NCI-H2081 treated with DMSO at 0.1 percent for 48 hours (cell line): ENCODE data around the gene NUP98.
"Not testable (repeated sequence)": the region's sequence is repeated elsewhere in the genome, so short reads cannot be mapped to it uniquely, and the experiment has no call there.

ENCODE experiments used
- DNase-seq: peaks from one replicate; lab custom pipeline; 2025; lab: John Stamatoyannopoulos, UW

NUP98 gene

GRCh38 chr11:3669742-3670183, 127.6 kb downstream of the NUP98 start:
- no peak for DNase-seq

DNA sequence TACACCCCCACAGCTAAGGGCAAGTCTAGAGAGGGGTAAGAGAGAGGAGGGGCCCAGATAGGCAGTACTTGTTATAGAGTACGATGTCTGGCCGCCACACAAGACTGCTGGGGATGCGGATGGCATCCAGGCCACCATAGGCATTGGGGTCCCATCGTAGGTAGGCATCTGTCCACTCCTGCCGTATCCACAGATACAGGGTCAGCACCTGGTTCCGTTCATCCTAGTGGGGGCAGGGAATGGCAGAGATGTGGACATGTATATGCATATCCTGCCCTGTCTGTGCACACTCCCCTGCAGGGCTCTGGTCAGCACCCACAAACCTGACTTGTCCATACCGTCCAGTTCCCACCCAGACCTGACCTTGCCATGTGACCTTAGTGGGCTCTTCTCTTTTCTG, 128.2 kb downstream of the NUP98 start:
- no peak for DNase-seq

- no peak for DNase-seq
Measured at GRCh38 chr11:3667149-3668035, 130.0 kb downstream of the NUP98 start.

DNA sequence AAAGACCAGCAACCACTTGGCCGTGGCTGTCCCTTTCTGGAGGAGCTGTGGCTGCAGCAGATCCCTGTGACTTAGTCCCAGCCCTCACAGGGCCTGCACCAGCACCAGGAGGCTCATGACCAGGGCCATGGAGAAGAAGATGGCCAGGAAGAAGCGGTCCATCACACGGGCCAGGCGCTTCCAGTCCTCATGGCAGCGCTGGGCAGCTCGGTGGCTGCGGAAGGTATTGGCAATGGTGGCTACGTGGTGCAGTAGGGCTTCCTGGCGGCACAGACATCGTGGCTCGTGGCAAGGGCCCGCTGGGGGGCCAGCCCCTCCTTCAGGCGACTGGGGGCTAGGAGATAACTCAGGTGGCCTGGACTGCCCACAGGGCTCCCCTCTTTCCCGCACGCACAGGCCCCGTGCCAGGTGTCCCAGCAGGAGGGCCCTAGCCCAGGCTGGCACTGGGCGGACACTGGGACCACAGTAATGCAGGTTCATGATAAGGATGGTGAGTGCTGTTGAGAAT, 131.3 kb downstream of the NUP98 start:
- no peak for DNase-seq

DNA sequence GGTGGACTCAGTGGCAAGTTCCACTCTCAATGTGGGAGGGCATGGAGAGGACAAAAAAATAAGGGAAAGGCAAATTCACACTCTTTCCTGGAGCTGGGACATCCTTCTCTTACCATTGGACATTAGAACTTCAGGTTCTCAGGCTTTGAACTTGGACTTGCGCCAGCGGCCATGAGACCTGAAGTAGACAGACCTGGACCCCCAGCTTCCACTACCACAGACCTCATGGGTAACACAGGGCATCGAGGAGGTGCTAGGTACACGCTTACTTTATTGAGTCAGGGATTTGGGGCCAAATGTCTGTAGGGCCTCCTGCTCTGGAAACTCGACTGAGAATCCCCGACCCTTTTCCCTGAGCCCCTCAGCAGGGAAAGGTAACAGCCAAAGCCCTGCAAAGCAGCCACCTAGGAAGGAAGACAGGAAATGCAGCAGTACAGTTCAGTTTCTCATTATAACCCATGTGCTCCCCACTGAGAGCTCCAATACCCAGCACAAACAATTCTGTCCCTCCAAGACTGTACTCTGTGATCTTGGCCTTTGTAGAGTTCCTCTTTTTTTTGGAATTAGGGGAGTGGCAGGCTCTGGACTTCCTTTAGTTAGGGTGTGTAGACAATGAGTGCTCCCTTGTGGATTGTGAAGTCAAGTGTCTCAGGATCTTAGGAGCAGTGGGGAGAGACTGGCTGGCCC, 131.9 kb downstream of the NUP98 start:
- no peak for DNase-seq

DNA sequence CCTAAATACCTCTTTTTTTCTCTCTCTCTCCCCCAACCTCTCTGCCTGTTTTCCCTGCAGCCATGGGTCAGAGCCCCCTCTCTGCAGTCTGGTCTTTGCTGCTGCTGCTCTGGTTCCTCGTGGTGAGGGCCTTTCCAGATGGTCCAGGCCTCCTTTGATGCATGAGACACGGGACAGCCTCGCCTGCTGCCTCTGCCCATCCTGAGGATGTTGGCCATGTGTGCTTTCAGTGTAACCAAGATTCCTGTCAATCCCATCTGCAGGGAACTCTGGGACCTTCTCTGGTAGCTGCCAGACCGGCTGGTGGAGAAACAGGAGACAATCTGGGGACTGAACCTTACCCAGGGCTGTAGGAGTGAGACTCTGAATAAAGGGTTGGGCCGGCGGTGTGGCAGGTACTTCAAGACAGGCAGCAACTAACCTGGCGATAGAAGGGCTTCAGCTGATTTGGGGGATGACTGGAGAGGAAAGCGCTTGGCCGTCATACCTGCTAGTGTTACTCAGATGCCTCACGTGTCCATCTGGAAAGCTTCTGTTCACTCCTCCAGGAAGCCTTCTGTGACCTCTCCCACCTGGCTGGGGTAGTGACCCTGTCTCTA, 133.2 kb downstream of the NUP98 start:
- no peak for DNase-seq

- no peak for DNase-seq
Measured at GRCh38 chr11:3662856-3663255, 134.5 kb downstream of the NUP98 start.

DNA sequence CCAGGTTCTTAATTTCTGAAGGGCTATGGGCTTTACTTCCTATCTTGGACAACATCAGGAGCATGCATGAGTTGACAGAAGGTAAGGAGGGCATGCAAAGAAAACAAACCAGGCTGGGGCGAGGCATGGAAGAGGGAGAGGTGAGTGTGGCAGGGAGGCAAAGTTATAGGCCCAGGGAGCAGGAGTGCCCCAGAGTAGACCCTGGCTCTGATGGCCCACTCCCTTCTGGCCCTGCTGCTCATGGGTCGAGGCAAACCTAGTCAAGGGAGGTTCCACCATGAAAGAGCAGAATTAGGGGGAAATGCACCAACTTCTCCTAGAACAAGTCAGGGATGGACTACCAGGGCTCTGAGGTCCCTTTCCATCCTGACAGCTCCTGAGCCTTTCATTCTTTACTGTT, 136.4 kb downstream of the NUP98 start:
- no peak for DNase-seq

DNA sequence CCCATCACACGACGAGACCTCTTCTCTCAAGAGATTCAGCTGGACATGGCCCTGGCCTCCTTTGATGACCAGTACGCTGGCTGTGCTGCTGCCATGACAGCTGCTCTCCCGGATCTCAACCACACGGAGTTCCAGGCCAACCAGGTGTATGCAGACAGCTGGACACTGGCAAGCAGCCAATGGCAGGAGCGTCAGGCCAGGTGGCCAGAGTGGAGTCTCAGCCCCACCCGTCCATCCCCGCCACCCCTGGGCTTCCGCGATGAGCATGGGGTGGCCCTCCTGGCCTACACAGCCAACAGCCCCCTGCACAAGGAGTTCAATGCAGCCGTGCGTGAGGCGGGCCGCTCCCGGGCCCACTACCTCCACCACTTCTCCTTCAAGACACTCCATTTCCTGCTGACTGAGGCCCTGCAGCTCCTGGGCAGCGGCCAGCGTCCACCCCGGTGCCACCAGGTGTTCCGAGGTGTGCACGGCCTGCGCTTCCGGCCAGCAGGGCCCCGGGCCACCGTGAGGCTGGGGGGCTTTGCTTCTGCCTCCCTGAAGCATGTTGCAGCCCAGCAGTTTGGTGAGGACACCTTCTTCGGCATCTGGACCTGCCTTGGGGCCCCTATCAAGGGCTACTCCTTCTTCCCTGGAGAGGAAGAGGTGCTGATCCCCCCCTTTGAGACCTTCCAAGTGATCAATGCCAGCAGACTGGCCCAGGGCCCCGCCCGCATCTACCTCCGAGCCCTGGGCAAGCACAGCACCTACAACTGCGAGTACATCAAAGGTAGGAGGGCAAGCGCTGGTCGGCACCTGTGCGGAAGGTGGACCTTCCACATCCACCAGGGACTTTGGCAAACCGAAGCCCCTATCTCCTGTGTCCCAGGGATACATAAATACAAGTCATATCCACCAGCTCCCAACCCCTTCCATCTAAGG, 137.5 kb downstream of the NUP98 start:
- DNase-seq = no peak

GRCh38 chr11:3658252-3658651, 139.1 kb downstream of the NUP98 start:
- no peak for DNase-seq

DNA sequence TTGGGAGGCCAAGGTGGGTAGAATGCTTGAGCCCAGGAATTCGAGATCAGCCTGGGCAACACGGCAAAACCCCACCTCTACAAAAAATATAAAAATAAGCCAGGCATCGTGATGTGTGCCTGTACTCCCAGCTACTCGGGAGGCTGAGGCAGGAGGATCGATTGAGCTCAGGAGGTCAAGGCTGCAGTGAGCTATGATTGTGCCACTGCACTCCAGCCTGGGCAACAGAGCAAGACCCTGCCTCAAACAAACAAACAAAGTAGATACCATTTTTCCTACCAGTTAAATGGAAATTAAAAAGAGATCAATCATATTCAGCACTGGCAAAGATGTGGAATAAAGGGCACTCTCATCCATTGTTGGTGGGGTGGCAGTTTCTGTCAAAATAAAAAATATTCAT, 140.0 kb downstream of the NUP98 start:
- not testable (repeated sequence) for DNase-seq

GRCh38 chr11:3655547-3655946, 141.8 kb downstream of the NUP98 start:
- DNase-seq = no peak

DNA sequence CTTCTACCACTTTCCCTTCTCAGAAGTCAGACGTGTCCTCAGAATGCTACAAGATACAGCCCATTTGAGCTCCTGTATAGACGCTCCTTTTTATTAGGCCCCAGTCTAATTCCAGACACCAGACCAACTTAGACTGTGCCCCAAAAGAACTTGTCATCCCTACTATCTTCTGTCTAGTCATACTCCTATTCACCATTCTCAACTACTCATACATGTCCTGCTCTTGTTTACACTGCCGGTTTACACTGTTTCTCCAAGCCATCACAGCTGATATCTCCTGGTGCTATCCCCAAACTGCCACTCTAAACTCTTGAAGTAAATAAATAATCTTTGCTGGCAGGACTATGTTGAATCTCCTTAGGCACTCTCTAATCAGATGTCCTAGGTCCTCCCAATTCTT, 144.8 kb downstream of the NUP98 start:
- not testable (repeated sequence) for DNase-seq

GRCh38 chr11:3649374-3649773, 148.0 kb downstream of the NUP98 start:
- not testable (repeated sequence) for DNase-seq

- DNase-seq = not testable (repeated sequence)
Measured at GRCh38 chr11:3648843-3649242, 148.5 kb downstream of the NUP98 start.

DNA sequence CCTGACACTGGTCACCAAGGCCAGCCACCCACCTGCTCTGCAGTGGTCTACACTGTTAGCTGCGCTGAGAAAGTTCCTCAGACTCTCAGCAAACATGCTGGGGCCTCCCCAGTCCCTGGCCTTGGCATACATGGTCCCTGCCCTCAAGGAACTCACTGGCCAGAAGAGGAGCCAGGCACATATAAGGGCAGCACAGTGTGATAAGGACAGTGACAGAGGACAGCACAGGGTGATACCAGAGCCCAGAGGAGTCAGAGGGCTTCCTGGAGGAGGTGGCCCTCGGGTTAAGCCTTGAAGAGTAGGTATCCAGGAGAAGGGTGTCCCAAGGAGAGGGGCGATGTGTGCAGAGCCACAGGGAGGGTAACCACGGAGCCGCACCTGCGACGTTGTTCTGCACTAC, 151.8 kb downstream of the NUP98 start:
- DNase-seq = no peak

DNA sequence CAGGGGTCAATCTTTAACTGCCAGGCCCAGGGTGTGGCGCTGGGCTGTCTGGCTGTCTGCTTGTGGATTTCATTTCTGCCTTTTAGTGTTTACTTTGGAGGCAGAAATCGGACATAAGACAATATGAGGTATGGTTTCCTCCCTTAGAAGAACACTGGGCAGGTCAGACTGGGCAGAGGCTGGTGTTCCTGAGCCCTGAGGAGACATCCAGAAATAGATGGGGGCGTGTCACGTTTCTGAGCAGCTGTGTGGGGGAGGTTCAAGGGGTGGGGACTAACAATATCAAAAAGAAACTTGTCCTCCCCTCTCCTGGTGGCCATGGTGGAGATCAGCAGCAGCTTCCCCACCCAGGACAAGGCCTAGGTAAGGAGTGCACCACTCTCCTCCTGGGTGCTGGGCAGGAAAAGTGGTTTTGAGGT, 152.5 kb downstream of the NUP98 start, which contains the start of gene ART1:
Gene ART1, plus strand, starts transcription at position 312 of the 419 bp plus-strand sequence. CDS start 14,086 bp downstream, outside the sequence.
- DNase-seq = no peak

GRCh38 chr11:3643102-3643546, 154.2 kb downstream of the NUP98 start:
- DNase-seq = not testable (repeated sequence)

DNA sequence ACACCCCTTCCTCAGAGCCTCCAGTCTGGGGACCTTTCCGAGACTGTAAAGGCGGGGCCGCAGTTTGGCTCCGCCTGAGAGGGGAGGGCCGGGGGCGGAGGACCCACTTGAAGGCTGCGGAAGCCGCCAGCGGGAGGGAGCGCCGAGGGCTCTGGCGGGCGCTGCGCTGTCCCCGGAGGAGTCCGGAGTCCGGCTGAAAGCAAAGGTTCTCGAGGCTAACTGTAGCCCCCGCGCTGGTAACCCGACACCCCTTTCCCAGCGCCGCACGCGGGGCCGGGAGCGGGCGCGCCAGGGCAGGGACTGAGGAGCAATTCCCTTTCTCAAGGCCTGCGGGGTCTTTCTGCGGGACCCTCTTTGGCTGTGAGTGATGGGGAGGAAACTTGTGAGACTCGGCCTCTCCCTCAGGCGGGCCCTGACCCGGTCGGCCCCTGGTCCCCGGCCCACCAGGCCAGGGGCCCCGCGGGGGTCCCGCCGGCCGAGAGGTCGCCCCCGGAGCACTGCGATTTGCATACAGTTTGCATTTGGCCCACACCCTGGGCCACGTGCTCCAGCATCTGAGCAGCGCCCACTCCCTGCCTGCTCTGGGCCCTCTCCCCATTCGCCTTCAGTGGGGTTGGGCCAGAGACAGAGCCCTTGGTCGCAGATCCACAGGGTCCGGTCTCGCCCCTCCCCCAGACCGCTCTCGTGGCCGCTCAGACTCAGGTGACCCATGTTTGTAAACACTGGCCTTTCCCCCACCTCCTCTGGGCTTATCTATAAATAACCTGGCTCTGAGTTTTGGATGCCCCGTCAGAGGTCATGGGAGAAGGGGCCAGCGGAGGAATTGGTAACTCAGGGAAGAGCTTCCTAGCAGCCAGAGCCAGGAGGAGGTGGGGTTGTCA, 155.0 kb downstream of the NUP98 start:
- no peak for DNase-seq

DNA sequence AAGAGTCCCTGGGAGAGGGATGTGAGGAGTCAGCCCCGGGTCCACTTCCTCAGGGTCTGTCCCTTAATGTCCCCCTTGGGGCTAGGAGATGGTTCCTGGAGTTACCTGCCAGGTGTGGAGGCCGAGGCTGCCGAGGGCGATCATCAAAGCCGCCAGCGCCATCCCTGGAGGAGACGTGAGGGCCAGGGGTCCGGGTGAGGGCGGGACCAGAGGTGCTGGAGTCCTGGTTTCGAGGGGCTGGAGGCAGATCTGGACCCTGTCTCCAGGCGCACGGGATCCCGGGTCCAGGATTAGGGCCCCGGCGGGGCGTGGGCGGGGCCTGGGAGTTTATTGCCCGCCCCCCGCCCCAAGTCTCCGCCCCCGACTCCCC, 155.7 kb downstream of the NUP98 start, which contains the start of gene ART5:
Gene ART5, minus strand, starts transcription at position 292 of the 370 bp plus-strand sequence. Its CDS starts 130 bp downstream, at position 162.
- DNase-seq = no peak
